Common myeloid progenitor, CD34-positive (primary cell): ENCODE data around the gene ARHGAP8.

Experiments
- CTCF ChIA-PET: fragments of 350-600 bp; sonication (Branson Sonifier 250); formaldehyde crosslinking; loops from one replicate; lab custom pipeline; 2021; ENCODE audit warnings: antibody characterized with exemption; lab: Charles Lee
- POLR2A ChIA-PET: fragments of 350-600 bp; sonication (Branson Sonifier 250); formaldehyde crosslinking; loops from one replicate; lab custom pipeline; 2021; ENCODE audit warnings: antibody characterized with exemption; lab: Charles Lee
- DNase-seq, 3 donors: peaks; one replicate each; pipeline versions ENCODE4 v3.0.0 to v3.0.0-alpha.2; 2013
- H3K27ac ChIP-seq, 2 experiments: 1 replicate in 1 of 2; 2 replicates in 1 of 2; pipeline ENCODE4 v1.7.0; 2013; ENCODE audit warnings: inconsistent platforms in 2 of 2, low read length in 2 of 2, mild to moderate bottlenecking in 2 of 2, low read depth in 1 of 2, moderate library complexity in 1 of 2; ENCODE audit not compliant: severe bottlenecking in 2 of 2, insufficient read depth in 1 of 2, poor library complexity in 1 of 2
- H3K27me3 ChIP-seq, 5 experiments: replicated peaks in 2 of 5; 1 replicate in 3 of 5; 2 replicates in 2 of 5; pipeline versions ENCODE4 v1.6.1 to v1.7.0; 2013; ENCODE audit warnings: low read length in 4 of 5, mild to moderate bottlenecking in 2 of 5, moderate library complexity in 2 of 5, inconsistent platforms in 1 of 5; ENCODE audit not compliant: insufficient read depth in 5 of 5, control insufficient read depth in 4 of 5
- H3K36me3 ChIP-seq, 4 experiments: 1 replicate in 2 of 4; 2 replicates in 2 of 4; pipeline versions ENCODE4 v1.6.1 to v1.7.0; 2013; ENCODE audit warnings: low read length in 3 of 4, control low read depth in 1 of 4, mild to moderate bottlenecking in 1 of 4; ENCODE audit not compliant: control insufficient read depth in 4 of 4, insufficient read depth in 4 of 4
- H3K4me1 ChIP-seq, 4 experiments: 1 replicate in 3 of 4; 2 replicates in 1 of 4; pipeline versions ENCODE4 v1.6.1 to v1.7.1; 2013; ENCODE audit warnings: low read length in 3 of 4, mild to moderate bottlenecking in 3 of 4, control low read depth in 1 of 4, inconsistent platforms in 1 of 4, moderate library complexity in 1 of 4; ENCODE audit not compliant: control insufficient read depth in 4 of 4, insufficient read depth in 4 of 4; ENCODE audit errors: control extremely low read depth in 1 of 4
- H3K4me3 ChIP-seq, 7 experiments: 1 replicate in 4 of 7; 2 replicates in 3 of 7; pipeline versions ENCODE4 v1.5.1 to v1.7.0; 2013; ENCODE audit warnings: mild to moderate bottlenecking in 7 of 7, low read length in 6 of 7, moderate library complexity in 6 of 7, inconsistent platforms in 2 of 7, low read depth in 2 of 7, control low read depth in 1 of 7; ENCODE audit not compliant: insufficient read depth in 4 of 7, control insufficient read depth in 1 of 7; ENCODE audit errors: extremely low read depth in 1 of 7
- H3K9me3 ChIP-seq, 5 experiments: 1 replicate in 4 of 5; 2 replicates in 1 of 5; pipeline versions ENCODE4 v1.6.1 to v1.7.1; 2013; ENCODE audit warnings: low read length in 4 of 5, mild to moderate bottlenecking in 2 of 5, inconsistent platforms in 1 of 5, low read depth in 1 of 5, moderate library complexity in 1 of 5; ENCODE audit not compliant: control insufficient read depth in 4 of 5, insufficient read depth in 2 of 5; ENCODE audit errors: control extremely low read depth in 1 of 5
- WGBS: methylation state at CpG from one replicate; pipeline ENCODE4 v1.1.5; 2013; ENCODE audit not compliant: insufficient coverage; 5-methylcytosine and 5-hydroxymethylcytosine counted together

Gene ARHGAP8

DNA sequence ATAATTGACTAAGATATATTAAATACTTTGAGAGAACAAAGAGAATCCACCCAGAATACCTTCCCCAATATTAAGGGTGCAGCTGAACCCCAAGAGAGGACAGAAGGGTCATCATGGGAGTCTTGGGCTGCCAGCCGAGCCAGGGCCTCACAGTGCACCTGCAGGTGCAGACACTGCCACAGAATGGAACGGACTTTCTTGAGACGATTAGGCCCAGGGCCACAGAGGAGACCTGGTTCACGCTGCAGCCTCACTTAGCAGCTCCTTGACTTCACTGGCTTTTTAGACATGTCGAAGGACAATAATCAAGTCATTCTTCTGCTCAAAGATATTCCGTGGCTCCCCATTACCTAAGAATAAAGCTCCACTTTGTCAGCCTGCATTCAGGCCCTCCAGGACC lies 156.9 kb downstream of the ARHGAP8 start:
- no peaks in the 10 kb centered on the region for H3K36me3 ChIP-seq
- H3K9me3 ChIP-seq: peaks cover 0 to 7% (median 0%) of the 10 kb centered on the region in 5 experiments
- WGBS: 95% methylated on average over 6 of the region's 6 CpGs
- no peak overlapping the region for H3K27ac ChIP-seq
- no peak overlapping the region for H3K4me3 ChIP-seq
- no peaks in the 10 kb centered on the region for H3K4me1 ChIP-seq
- peaks cover 0 to 4% (median 0%) of the 10 kb centered on the region in 5 experiments for H3K27me3 ChIP-seq
- POLR2A ChIA-PET: no interaction called here
- no peak for DNase-seq
- CTCF ChIA-PET: no interaction called here
